ENCODE results near the gene ARMC6. TPM values are rescaled to one million over a fixed set of nuclear protein-coding genes. Genes with fewer than 3 reads are reported as not detected.

Gene ARMC6
- total and polyA plus RNA-seq, 2 of the 13 experiments (the other 11 are each of a cell fraction or from before 2014, with no cell fraction given) = 16.2 to 36.8 TPM

GRCh38 chr19:18996796-18997394, 36.5 kb upstream of the ARMC6 start:
- CTCF ChIA-PET (ENCODE audit: low intra/inter-chr PET ratio, low total read pairs) = no interaction called here
- no peaks in the 10 kb centered on the region for H3K27me3 ChIP-seq (ENCODE audit: control insufficient read depth in 1 of 2, insufficient read depth in 2 of 2, low read length in 2 of 2)
- POLR2A ChIA-PET = no interaction called here
- 92% methylated on average over 6 of the region's 6 CpGs for WGBS (ENCODE audit: low lambda C conversion rate)
- H3K4me3 ChIP-seq (replicated peaks in 1 of 3; ENCODE audit: insufficient read depth in 1 of 3, low read depth in 2 of 3, low read length in 3 of 3) = no peak overlapping the region
- no peak overlapping the region for H3K27ac ChIP-seq (ENCODE audit: extremely low read length, insufficient read depth, low read length)
- ATAC-seq (no peak), DNase-seq (ENCODE audit: low spot score) (no peak), FAIRE-seq (no peak)
- no peaks in the 10 kb centered on the region for H3K4me1 ChIP-seq (ENCODE audit: insufficient read depth, low read length)
- TF ChIP-seq SP140L (CRISPR knock-in tag; IDR thresholded peaks at IDR 0.05; ENCODE audit: borderline replicate concordance) (no peak), ATF7 (IDR thresholded peaks at IDR 0.05) (no peak), ATF7 (CRISPR knock-in tag; IDR thresholded peaks at IDR 0.05) (no peak), CC2D1A (CRISPR knock-in tag; IDR thresholded peaks at IDR 0.05) (no peak), ZNF737 (CRISPR knock-in tag; IDR thresholded peaks at IDR 0.05; ENCODE audit: borderline replicate concordance) (no peak), ZNF713 (CRISPR knock-in tag; IDR thresholded peaks at IDR 0.05) (no peak), PITX1 (CRISPR knock-in tag; IDR thresholded peaks at IDR 0.05) (no peak), CBX1 (IDR thresholded peaks at IDR 0.05; ENCODE audit: low read depth) (no peak), ZMYM3 (CRISPR knock-in tag; IDR thresholded peaks at IDR 0.05) (no peak), CTCF (CRISPR knock-in tag; IDR thresholded peaks at IDR 0.05) (no peak), ZBTB7B (CRISPR knock-in tag; IDR thresholded peaks at IDR 0.05) (no peak)
- TF ChIP-seq, protein P1, sequence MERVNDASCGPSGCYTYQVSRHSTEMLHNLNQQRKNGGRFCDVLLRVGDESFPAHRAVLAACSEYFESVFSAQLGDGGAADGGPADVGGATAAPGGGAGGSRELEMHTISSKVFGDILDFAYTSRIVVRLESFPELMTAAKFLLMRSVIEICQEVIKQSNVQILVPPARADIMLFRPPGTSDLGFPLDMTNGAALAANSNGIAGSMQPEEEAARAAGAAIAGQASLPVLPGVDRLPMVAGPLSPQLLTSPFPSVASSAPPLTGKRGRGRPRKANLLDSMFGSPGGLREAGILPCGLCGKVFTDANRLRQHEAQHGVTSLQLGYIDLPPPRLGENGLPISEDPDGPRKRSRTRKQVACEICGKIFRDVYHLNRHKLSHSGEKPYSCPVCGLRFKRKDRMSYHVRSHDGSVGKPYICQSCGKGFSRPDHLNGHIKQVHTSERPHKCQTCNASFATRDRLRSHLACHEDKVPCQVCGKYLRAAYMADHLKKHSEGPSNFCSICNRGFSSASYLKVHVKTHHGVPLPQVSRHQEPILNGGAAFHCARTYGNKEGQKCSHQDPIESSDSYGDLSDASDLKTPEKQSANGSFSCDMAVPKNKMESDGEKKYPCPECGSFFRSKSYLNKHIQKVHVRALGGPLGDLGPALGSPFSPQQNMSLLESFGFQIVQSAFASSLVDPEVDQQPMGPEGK (CRISPR knock-in tag; IDR thresholded peaks at IDR 0.05) = no peak
- TF ChIP-seq, protein P2, sequence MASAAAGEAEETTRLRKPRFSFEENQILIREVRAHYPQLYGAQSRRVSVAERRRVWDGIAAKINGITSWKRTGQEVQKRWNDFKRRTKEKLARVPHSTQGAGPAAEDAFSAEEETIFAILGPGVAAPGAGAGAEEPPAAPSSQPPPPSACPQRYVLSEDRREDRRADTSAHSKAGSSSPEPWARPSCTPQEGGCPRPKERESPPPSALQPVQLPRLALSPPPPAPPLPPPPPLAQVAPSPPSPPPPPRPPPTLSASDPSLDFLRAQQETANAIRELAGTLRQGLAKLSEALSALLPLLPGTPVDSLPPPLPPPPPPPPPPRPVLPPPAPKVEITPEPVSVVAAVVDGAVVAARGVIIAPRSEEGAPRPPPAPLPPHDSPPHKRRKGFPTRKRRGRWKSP (CRISPR knock-in tag; IDR thresholded peaks at IDR 0.05) = no peak
- H3K79me2 ChIP-seq (ENCODE audit: insufficient read depth, low read length) = no peaks in the 10 kb centered on the region
- no peak overlapping the region for H2AFZ ChIP-seq (ENCODE audit: low read length)
- H4K20me1 ChIP-seq (ENCODE audit: insufficient read depth, low read length) = no peaks in the 10 kb centered on the region
- in situ Hi-C loops (cut with HindIII; ENCODE audit: extremely low pct_ligation_motif_present, low pct_unique_long_range_greater_than_20kb) (no loop called here), intact Hi-C loops (cut with micrococcal nuclease; ENCODE audit: unreplicated experiment) (no loop called here)
- peaks cover 26 to 74% of the 10 kb centered on the region in 2 experiments for H3K36me3 ChIP-seq (replicated peaks in 1 of 2; ENCODE audit: control insufficient read depth in 1 of 2, insufficient read depth in 2 of 2, low read length in 2 of 2)
- H3K9ac ChIP-seq (ENCODE audit: insufficient read depth, low read depth, low read length) = no peak overlapping the region
- no peak overlapping the region for H3K4me2 ChIP-seq (ENCODE audit: low read depth, low read length)
- H3K9me3 ChIP-seq (ENCODE audit: low read length) = no peaks in the 10 kb centered on the region
- BruUV-seq (replicated peaks) = no TSS peak

All from HepG2 (cell line).